Omental fat pad (tissue), 4 donors: ENCODE results near the gene ITIH1. TPM values are rescaled to one million over a fixed set of nuclear protein-coding genes. Genes with fewer than 3 reads are reported as not detected.

Source experiments
- ATAC-seq: fragments of 150-250 bp; one replicate; pipeline ENCODE4 v1.9.1; 2016; ENCODE audit warnings: mild to moderate bottlenecking, moderate library complexity; ENCODE audit not compliant: low FRiP score
- DNase-seq: peaks from one replicate; pipeline ENCODE4 v3.0.0-alpha.2; 2019; ENCODE audit warnings: low spot score
- small RNA-seq: library from RNA; depleted of rRNA; stranded (forward); fragments of <200 nt; gene quantifications from one replicate; pipeline ENCODE3, GENCODE V24; 2016
- total RNA-seq, 4 donors: library from RNA; depleted of rRNA; stranded (reverse); fragments of >200 nt; gene quantifications; one replicate each; pipeline ENCODE4 v1.1.0, GENCODE V29; 2016
- TF ChIP-seq, protein P1 (sequence below), 3 donors: fragments of 450-650 bp; IDR thresholded peaks; one replicate each; pipeline ENCODE4 v1.5.1; 2016 to 2017; ENCODE audit warnings: antibody characterized with exemption in 3 of 3, mild to moderate bottlenecking in 3 of 3, moderate library complexity in 2 of 3

ITIH1 gene
- total RNA-seq, 4 donors from 2014 or later = 0.94 TPM; not detected in 3

- ATAC-seq = no peak
- no peak for DNase-seq
- TF ChIP-seq, protein P1, sequence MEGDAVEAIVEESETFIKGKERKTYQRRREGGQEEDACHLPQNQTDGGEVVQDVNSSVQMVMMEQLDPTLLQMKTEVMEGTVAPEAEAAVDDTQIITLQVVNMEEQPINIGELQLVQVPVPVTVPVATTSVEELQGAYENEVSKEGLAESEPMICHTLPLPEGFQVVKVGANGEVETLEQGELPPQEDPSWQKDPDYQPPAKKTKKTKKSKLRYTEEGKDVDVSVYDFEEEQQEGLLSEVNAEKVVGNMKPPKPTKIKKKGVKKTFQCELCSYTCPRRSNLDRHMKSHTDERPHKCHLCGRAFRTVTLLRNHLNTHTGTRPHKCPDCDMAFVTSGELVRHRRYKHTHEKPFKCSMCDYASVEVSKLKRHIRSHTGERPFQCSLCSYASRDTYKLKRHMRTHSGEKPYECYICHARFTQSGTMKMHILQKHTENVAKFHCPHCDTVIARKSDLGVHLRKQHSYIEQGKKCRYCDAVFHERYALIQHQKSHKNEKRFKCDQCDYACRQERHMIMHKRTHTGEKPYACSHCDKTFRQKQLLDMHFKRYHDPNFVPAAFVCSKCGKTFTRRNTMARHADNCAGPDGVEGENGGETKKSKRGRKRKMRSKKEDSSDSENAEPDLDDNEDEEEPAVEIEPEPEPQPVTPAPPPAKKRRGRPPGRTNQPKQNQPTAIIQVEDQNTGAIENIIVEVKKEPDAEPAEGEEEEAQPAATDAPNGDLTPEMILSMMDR (IDR thresholded peaks at IDR 0.05) = no peak
Measured at GRCh38 chr3:52838561-52839267, 61.3 kb downstream of the ITIH1 start.

DNA sequence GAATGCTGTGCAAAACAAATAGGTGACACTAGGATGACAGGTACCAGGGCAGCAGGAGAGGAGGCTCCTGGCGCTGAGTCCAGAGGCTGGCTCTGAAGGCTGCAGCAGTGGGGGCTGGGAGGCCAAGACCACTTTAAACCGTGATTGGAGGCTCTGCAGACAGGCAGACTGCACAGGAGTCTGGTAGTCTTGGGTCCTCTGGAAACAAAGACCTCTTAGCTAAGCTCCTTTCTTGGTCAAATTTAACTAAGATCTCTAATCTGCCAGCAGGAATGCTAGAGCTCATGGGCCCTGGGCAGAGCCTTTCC is 61.8 kb downstream of the ITIH1 start:
- DNase-seq = no peak
- TF ChIP-seq, protein P1 (IDR thresholded peaks at IDR 0.05) = no peak
- no peak for ATAC-seq

DNA sequence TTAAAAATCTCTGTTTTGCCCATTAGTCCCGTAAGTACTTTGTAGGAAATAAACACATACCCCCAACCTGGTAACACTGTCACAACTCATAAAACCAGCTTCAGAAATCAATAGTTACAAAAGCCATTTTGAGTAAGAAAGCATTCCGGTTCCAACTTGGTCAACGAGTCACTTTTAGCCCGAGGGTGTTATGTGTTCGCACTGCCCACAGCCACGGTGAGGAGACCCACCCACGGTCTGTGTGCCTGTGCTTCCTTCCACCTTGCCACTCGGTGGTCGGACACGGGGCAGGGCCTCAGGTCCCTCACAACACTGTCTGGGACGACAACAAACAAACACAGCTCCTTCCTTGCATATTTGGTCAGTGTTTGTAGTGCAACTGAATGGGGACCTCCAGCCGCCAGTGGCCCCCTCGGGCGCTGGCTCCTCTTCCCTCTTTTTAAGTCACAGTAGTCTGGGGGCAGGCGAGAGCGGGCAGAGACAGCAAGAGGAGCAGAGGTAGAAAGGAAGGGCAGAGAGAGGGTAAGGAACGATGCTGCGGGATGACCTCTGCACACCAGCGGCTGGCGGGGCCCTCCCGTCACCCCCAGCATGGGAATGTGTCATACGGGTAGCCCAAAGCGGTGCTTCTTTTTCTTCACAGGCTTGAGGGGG is 62.6 kb downstream of the ITIH1 start:
- ATAC-seq = no peak
- TF ChIP-seq, protein P1 (IDR thresholded peaks at IDR 0.05) = no peak
- no peak for DNase-seq

DNA sequence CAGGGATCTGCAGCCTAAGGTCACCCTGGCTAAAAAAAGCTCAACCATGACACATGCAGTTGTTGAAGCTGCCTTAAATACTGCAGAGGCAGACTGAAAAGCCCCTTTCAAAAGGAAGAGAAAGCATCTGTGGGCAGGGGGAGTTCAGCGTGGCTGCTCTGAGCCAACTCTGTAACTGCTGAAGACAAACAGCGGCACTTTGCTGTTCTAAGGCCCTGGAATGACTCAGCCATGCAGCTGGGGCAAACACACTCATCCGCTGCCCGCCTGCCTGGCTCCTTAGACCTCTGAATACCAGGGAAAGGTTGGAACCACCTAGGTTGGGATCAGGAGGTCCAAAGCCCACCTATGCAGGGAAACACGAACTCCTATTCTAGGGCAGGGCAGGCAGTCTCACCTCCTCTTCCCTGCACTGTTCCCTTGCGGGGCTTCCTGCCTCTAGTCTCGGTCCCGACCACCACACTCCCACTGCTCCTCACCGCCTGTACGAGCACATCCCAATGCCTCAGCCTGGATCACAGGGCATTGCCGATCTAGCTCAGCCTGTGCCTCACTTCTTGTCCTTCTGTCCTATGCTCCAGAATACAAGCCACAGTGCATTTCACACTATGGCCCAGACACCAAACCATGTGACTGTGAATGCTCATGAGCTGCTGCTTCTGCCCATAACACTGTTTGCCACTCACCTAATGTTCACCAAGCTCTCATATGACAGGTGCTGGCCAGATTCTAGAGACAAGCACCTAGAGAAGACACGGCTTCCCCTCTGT is 64.0 kb downstream of the ITIH1 start:
- no peak for DNase-seq
- ATAC-seq = no peak

More for the DNA sequence above, 64.0 kb downstream of the ITIH1 start:
- TF ChIP-seq, protein P1 (IDR thresholded peaks at IDR 0.05) = no peak

Small RNA genes within 50 kb of the gene (small RNA-seq; reads per million reads assigned to genes)
- gene AC006254.2 (not detected), gene MUSTN1 (not detected)

Other genes with a start within 250 kb of the ITIH1 start
- gene NT5DC2, start 243.7 kb upstream of the ITIH1 start, total RNA-seq = 10 to 100 TPM; 18.3 to 50.3 (median 39.5) TPM
- gene UQCC5, start 241.0 kb upstream of the ITIH1 start, total RNA-seq = 10 to 100 TPM in 2 of 4 donors, 1 to 10 TPM in 2; 3.2 to 27.9 (median 13.8) TPM
- gene PBRM1, start 91.7 kb upstream of the ITIH1 start, total RNA-seq = 100 to 1,000 TPM in 3 of 4 donors, 10 to 100 TPM in 1; 89.4 to 118 (median 114) TPM
- gene GNL3, start 91.6 kb upstream of the ITIH1 start, total RNA-seq = 100 to 1,000 TPM in 2 of 4 donors, 10 to 100 TPM in 2; 55.8 to 371 (median 93.0) TPM
- 10 to 100 TPM; 24.0 to 53.0 (median 45.4) TPM for gene GLT8D1, start 71.8 kb upstream of the ITIH1 start, total RNA-seq
- gene SPCS1, start 71.5 kb upstream of the ITIH1 start, total RNA-seq = 100 to 1,000 TPM in 2 of 4 donors, 10 to 100 TPM in 2; 49.2 to 138 (median 84.9) TPM
- gene NEK4, start 6.7 kb upstream of the ITIH1 start, total RNA-seq = 10 to 100 TPM; 16.8 to 22.0 (median 18.7) TPM
- 1 to 10 TPM in 3 of 4 donors, under 1 TPM in 1; 0.93 to 2.8 (median 1.9) TPM for gene ITIH3, start 17.2 kb downstream of the ITIH1 start, total RNA-seq
- 10 to 100 TPM in 1 of 4 donors, 1 to 10 TPM in 3; 1.2 to 18.8 (median 3.6) TPM for gene ITIH4, start 53.1 kb downstream of the ITIH1 start, total RNA-seq
- 10 to 100 TPM in 1 of 4 donors, 1 to 10 TPM in 3; 2.8 to 34.7 (median 6.4) TPM for gene MUSTN1, start 57.4 kb downstream of the ITIH1 start, total RNA-seq
- 10 to 100 TPM; 15.1 to 34.7 (median 18.8) TPM for gene STIMATE, start 119.9 kb downstream of the ITIH1 start, total RNA-seq